A673 (cell line): Measurements from ENCODE around the gene GP2.

Source experiments
- EZH2 ChIP-seq: fragments of 200-600 bp; sonication (generic); IDR thresholded peaks from 2 replicates; pipeline ENCODE4 v1.6.1; 2017; ENCODE audit warnings: borderline replicate concordance, low read depth, mild to moderate bottlenecking, mixed read lengths, antibody characterized with exemption, low read length; ENCODE audit not compliant: poor library complexity, severe bottlenecking
- TF ChIP-seq, protein P1 (sequence below): fragments of 300-800, 200-600 bp; sonication (generic); conservative IDR thresholded peaks from 2 replicates; pipeline ENCODE4 v1.5.1; 2017; ENCODE audit warnings: low read depth, mild to moderate bottlenecking, antibody characterized with exemption, low read length, moderate library complexity, mixed read lengths

DNA sequence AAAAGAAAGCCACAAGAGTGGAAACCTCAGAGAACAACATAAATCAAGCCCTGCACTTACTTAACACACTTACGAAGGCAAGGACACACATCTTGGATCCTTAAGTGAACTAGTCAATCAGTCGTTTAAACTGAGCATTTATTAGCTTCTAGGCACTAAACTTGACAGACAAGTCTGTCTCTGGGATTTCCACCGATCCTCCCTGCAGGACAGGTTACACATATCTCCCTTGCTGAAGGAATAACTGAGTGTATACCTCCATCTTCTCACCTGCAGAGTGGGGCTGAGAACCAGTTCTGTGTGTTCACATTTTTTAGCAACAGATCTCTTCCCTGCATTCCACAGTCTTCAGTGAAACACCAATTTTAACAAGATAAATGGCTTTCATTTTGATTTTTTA, 8.9 kb downstream of the GP2 start:
- TF ChIP-seq, protein P1, sequence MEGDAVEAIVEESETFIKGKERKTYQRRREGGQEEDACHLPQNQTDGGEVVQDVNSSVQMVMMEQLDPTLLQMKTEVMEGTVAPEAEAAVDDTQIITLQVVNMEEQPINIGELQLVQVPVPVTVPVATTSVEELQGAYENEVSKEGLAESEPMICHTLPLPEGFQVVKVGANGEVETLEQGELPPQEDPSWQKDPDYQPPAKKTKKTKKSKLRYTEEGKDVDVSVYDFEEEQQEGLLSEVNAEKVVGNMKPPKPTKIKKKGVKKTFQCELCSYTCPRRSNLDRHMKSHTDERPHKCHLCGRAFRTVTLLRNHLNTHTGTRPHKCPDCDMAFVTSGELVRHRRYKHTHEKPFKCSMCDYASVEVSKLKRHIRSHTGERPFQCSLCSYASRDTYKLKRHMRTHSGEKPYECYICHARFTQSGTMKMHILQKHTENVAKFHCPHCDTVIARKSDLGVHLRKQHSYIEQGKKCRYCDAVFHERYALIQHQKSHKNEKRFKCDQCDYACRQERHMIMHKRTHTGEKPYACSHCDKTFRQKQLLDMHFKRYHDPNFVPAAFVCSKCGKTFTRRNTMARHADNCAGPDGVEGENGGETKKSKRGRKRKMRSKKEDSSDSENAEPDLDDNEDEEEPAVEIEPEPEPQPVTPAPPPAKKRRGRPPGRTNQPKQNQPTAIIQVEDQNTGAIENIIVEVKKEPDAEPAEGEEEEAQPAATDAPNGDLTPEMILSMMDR = no peak
- TF ChIP-seq EZH2 = no peak
